ENCODE data around the gene SPEG. TPM values are rescaled to one million over a fixed set of nuclear protein-coding genes. Genes with fewer than 3 reads are reported as not detected.

The SPEG gene
- polyA plus RNA-seq, 2 of the 4 experiments (the other 2 are of a cell fraction), result 2.3 to 11.5 TPM

- H3K9me3 ChIP-seq, result no peaks in the 10 kb centered on the region
- no peak overlapping the region for H3K4me3 ChIP-seq
- CTCF ChIA-PET, result interaction anchor here (0.6 to 5.8 kb wide), 9 partner anchors 11 to 107 kb away, joined by 3 to 38 read pairs (median 4); no protein-coding TSS in a partner anchor
- TF ChIP-seq, protein P1, sequence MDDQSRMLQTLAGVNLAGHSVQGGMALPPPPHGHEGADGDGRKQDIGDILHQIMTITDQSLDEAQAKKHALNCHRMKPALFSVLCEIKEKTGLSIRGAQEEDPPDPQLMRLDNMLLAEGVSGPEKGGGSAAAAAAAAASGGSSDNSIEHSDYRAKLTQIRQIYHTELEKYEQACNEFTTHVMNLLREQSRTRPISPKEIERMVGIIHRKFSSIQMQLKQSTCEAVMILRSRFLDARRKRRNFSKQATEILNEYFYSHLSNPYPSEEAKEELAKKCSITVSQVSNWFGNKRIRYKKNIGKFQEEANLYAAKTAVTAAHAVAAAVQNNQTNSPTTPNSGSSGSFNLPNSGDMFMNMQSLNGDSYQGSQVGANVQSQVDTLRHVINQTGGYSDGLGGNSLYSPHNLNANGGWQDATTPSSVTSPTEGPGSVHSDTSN (IDR thresholded peaks at IDR 0.05), result no peak
- TF ChIP-seq, protein P2, sequence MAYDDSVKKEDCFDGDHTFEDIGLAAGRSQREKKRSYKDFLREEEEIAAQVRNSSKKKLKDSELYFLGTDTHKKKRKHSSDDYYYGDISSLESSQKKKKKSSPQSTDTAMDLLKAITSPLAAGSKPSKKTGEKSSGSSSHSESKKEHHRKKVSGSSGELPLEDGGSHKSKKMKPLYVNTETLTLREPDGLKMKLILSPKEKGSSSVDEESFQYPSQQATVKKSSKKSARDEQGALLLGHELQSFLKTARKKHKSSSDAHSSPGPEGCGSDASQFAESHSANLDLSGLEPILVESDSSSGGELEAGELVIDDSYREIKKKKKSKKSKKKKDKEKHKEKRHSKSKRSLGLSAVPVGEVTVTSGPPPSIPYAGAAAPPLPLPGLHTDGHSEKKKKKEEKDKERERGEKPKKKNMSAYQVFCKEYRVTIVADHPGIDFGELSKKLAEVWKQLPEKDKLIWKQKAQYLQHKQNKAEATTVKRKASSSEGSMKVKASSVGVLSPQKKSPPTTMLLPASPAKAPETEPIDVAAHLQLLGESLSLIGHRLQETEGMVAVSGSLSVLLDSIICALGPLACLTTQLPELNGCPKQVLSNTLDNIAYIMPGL (CRISPR knock-in tag; IDR thresholded peaks at IDR 0.05; ENCODE audit: borderline replicate concordance), result no peak
- TF ChIP-seq GATA3 (IDR thresholded peaks at IDR 0.05; ENCODE audit: borderline replicate concordance) (no peak), HOXB5 (CRISPR knock-in tag; IDR thresholded peaks at IDR 0.05) (no peak), HOXA7 (CRISPR knock-in tag; IDR thresholded peaks at IDR 0.05) (no peak), RCOR1 (IDR thresholded peaks at IDR 0.05; ENCODE audit: low read depth, low read length) (no peak), SREBF2 (IDR thresholded peaks at IDR 0.05) (no peak), RARB (CRISPR knock-in tag; IDR thresholded peaks at IDR 0.05) (no peak), CEBPB (IDR thresholded peaks at IDR 0.05) (no peak), ELK1 (IDR thresholded peaks at IDR 0.05; ENCODE audit: low read depth, low read length) (no peak), RNF2 (IDR thresholded peaks at IDR 0.05; ENCODE audit: borderline replicate concordance, low read depth) (no peak), CBX8 (IDR thresholded peaks at IDR 0.05) (no peak), PHF8 (IDR thresholded peaks at IDR 0.05; ENCODE audit: borderline replicate concordance, low read depth) (no peak)
- FAIRE-seq (no peak), DNase-seq (ENCODE audit: low read depth in 1 of 2, low spot score in 1 of 2) (no peak), ATAC-seq (no peak)
- POLR2A ChIA-PET, result no interaction called here
- no peak overlapping the region for H3K27ac ChIP-seq
- 72% methylated on average over 14 of the region's 14 CpGs for WGBS (ENCODE audit: missing lambda C conversion rate)
- H3K4me2 ChIP-seq, result no peak overlapping the region
- no peaks in the 10 kb centered on the region for H3K4me1 ChIP-seq
Observed at GRCh38 chr2:219423652-219424377, 10.8 kb upstream of the SPEG start.

DNA sequence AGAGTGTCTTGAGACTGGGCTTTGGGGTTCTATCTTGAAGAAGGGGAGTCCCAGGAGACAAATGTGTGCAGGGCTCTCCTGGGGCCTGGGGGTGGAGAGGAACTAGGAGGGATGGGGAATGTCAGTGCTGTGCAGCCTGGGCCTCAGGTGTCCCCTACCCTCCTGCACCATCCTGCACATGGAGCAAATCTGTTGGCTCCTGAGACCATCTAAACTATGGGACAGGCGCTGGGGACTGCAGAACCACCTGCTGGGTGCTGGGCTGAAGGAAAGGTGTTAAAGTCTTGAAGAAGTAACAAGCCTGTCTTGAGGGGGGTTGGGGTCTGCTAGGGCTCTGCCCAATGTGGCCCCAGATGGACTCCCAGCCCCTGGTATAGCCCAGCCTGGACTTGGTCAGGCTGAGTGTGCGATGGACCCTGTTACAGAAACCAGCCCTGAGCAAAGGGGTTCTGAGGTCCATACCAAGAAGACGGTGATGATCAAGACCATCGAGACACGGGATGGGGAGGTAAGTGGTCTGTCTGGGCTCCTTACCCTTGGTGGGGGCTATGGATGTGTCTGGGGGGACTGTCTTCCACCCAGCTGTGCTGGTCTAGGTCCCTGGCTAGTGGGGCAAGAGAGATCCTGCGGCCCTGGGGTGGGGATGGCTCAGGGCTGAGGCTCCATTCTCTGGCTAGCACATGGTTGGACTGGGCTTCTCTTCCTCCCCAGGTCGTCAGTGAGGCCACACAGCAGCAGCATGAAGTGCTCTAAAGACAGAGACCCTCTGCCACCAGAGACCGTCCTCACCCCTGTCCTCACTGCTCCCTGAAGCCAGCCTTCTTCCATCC is 9.2 kb upstream of the SPEG start:
- TF ChIP-seq NPAS2 (CRISPR knock-in tag; IDR thresholded peaks at IDR 0.05; ENCODE audit: borderline replicate concordance) (no peak), GATA3 (IDR thresholded peaks at IDR 0.05; ENCODE audit: borderline replicate concordance) (no peak), ELK1 (IDR thresholded peaks at IDR 0.05; ENCODE audit: low read depth, low read length) (no peak), MAX (IDR thresholded peaks at IDR 0.05) (no peak), CHD2 (IDR thresholded peaks at IDR 0.05; ENCODE audit: low read length, partially characterized antibody) (no peak)
- TF ChIP-seq, protein P2 (CRISPR knock-in tag; IDR thresholded peaks at IDR 0.05; ENCODE audit: borderline replicate concordance), result no peak
- Histone ChIP-seq H3K27ac (no peak overlapping the region), H3K4me2 (no peak overlapping the region), H3K4me1 (no peaks in the 10 kb centered on the region), H3K9me3 (no peaks in the 10 kb centered on the region), H3K4me3 (no peak overlapping the region)
- ATAC-seq (0 out of 6 replicates have a peak, but pooled peaks of 1 of the 2 experiments have one; percentile 10), DNase-seq (ENCODE audit: low read depth in 1 of 2, low spot score in 1 of 2) (no peak), FAIRE-seq (no peak)
- ChIA-PET CTCF (interaction anchor here (0.9 to 89.4 kb wide), 2 partner anchors 23 to 81 kb away, joined by 3 to 3291 read pairs; partner anchors contain the start of genes ASIC4, CHPF, GMPPA and TMEM198), POLR2A (no interaction called here)
- 57% methylated on average over 8 of the region's 8 CpGs for WGBS (ENCODE audit: missing lambda C conversion rate)

Measured in A549 (cell line).